ENCODE results near the gene DHX35.

The DHX35 gene

DNA sequence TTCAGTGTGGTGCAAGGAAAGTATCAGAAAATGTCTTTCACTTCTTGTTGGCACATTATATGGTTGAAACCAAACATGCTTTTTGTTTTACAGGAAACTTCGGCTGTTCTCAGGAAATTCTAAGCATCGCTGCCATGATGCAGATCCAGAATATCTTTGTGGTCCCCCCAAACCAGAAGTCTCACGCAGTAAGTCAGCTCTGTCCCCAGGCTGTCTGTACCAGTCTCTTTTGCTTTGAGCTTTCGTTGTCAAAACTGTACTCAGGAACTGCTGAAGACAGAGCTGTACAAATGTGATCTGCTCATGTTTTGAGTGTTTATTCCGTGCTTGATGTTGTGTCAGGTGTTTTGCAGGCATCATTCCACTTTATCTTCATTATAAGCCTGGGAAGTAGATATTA lies 59.6 kb downstream of the DHX35 start:
- in situ Hi-C loops (cut with HindIII; ENCODE audit: low pct_unique_long_range_greater_than_20kb, low sequenced_read_pairs), result no loop called here
- TF ChIP-seq JUND (IDR thresholded peaks at IDR 0.05; ENCODE audit: low read depth), result no peak
- no peak for DNase-seq (ENCODE audit: low read depth in 1 of 2, low spot score in 1 of 2)

DNA sequence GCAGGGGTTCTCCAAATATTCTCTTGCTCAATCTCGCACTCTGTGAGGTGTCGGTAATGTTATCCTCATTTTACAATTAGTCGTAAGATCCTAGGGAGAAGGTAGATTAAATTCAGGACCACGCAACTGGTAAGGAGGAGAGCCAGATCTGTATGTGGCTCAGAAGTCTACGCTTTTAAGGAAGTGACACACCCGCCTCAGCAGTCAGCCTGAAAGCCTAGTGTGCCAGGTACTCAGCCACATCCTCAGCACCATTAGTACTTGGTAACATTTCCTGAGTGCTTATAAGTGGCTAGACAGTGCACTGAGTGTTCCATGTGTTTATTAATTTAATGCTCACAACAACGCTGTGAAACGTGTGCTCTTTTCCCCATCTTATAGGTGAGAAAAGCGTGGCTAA lies 63.7 kb downstream of the DHX35 start:
- in situ Hi-C loops (cut with HindIII; ENCODE audit: low pct_unique_long_range_greater_than_20kb, low sequenced_read_pairs), result no loop called here
- DNase-seq (ENCODE audit: low read depth in 1 of 2, low spot score in 1 of 2), result no peak
- no peak for TF ChIP-seq JUND (IDR thresholded peaks at IDR 0.05; ENCODE audit: low read depth)

DNA sequence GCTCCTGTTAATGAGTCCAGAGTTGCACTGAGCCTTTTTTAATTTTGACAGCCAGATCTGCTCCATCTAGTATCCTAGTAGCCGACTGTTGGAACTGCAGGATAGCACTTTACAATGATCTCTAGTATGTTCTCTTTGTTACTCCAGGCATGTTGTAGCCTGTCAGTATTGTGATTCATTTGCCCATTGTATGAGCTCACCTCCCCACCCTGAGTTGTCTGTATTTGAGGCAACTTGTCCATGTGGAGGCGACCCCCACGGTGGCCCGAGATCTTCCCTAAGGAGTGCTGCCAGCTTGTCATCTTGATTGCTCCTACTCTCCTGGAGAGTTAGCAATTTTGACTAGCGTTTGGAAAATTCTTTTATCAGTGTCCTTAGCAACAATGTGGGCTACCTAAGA lies 67.2 kb downstream of the DHX35 start:
- TF ChIP-seq JUND (IDR thresholded peaks at IDR 0.05; ENCODE audit: low read depth), result no peak
- in situ Hi-C loops (cut with HindIII; ENCODE audit: low pct_unique_long_range_greater_than_20kb, low sequenced_read_pairs), result no loop called here
- no peak for DNase-seq (ENCODE audit: low read depth in 1 of 2, low spot score in 1 of 2)

DNA sequence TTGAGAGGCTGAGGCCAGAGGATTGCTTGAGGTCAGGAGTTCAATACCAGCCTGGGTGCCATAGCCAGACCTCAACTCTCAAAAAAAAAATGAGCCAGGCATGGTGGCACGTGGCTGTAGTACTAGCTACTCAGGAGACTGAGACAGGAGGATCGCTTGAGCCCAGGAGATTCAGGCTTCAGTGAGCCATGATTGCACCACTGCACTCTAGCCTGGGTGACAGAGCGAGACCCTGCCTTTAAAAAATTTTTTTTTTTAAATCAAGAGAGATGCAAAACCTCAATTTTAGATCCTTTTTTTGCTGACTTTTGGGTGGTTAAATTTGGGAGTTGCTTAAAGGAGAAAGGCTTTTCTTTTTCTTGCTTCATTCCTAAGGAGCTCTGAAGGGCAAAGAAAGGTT lies 70.9 kb downstream of the DHX35 start:
- DNase-seq (ENCODE audit: low read depth in 1 of 2, low spot score in 1 of 2), result no peak
- in situ Hi-C loops (cut with HindIII; ENCODE audit: low pct_unique_long_range_greater_than_20kb, low sequenced_read_pairs), result no loop called here
- no peak for TF ChIP-seq JUND (IDR thresholded peaks at IDR 0.05; ENCODE audit: low read depth)

DNA sequence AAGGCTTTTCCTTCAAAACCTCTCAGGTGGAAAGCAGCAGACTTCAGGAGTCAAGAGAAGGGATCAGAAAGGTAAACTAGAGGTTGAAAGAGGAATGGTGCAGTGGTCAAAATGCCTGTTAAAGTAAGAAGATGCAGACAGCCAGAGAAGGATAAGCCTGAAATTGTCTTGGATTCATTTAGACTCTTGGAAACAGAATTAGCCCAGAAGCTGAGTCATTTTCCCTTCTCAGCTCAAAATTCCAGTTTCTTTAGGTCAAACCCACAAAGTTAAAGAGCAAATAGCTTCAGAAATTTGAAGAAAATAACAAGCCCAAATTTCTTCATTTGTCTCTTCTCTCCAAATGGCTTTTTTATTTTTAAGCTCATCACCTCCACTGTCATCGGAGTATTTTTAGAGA lies 73.9 kb downstream of the DHX35 start:
- TF ChIP-seq JUND (IDR thresholded peaks at IDR 0.05; ENCODE audit: low read depth), result no peak
- in situ Hi-C loops (cut with HindIII; ENCODE audit: low pct_unique_long_range_greater_than_20kb, low sequenced_read_pairs), result no loop called here
- no peak for DNase-seq (ENCODE audit: low read depth in 1 of 2, low spot score in 1 of 2)

DNA sequence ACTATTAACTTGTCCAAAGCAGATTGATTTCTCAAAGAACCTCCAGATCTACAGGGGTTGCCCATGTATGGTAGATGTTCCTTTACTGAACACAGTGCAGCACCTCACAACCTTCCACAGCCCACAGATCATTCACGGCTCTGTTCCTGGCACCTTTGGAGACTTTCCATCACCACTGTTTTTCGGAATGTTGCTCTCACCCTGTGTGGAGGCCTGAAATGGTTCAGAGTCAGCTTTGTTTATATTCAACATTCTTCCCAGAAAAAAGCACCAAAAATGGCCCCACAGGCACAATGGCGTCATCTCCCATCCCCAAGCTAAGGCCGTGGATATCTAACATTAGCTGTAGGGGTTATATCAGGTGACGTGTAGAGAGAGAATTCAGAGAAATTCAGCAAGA lies 74.7 kb downstream of the DHX35 start:
- no peak for TF ChIP-seq JUND (IDR thresholded peaks at IDR 0.05; ENCODE audit: low read depth)
- in situ Hi-C loops (cut with HindIII; ENCODE audit: low pct_unique_long_range_greater_than_20kb, low sequenced_read_pairs), result no loop called here
- DNase-seq (ENCODE audit: low read depth in 1 of 2, low spot score in 1 of 2), result no peak

DNA sequence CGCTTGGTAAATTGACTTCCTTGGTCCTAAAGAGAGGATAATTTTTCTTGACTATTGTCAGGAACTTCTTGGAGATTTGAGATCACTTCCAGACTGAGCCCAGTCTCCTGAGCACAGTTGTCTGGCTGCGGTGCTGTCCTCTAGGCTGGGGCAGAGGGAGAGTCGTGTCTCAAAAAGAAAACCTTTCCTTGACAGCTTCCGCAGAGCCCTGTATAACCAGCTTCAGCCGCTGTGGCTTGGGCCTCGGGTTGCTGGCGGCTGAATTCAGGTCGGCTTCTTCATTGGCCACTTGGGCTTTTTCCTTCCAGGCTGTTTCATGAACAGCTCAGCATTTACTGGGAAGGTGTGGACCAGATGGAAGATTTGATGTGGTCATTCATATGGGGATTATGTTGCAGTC lies 75.9 kb downstream of the DHX35 start:
- no peak for TF ChIP-seq JUND (IDR thresholded peaks at IDR 0.05; ENCODE audit: low read depth)
- no peak for DNase-seq (ENCODE audit: low read depth in 1 of 2, low spot score in 1 of 2)
- in situ Hi-C loops (cut with HindIII; ENCODE audit: low pct_unique_long_range_greater_than_20kb, low sequenced_read_pairs), result no loop called here

DNA sequence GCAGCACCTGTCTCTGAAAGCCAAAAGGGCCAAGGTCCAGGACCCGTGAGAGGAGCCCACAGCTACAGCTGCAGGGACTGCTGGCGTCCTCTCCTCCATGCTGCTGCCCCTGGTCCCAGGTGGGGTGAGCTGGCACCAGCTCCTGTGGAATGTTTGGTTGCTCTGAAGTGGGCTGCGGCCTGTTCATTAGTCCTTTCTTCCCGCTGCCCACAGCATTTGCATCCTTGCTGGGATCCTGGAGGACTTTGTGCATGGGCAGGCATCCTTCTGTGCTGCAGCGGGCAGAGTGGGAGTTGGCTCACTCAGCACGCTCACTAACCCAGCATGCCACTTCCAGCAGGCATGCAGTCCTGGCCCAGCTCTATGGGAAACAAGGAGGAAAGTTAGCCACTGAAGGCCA lies 76.4 kb downstream of the DHX35 start:
- in situ Hi-C loops (cut with HindIII; ENCODE audit: low pct_unique_long_range_greater_than_20kb, low sequenced_read_pairs), result no loop called here
- TF ChIP-seq JUND (IDR thresholded peaks at IDR 0.05; ENCODE audit: low read depth), result no peak
- DNase-seq (ENCODE audit: low read depth in 1 of 2, low spot score in 1 of 2), result no peak

DNA sequence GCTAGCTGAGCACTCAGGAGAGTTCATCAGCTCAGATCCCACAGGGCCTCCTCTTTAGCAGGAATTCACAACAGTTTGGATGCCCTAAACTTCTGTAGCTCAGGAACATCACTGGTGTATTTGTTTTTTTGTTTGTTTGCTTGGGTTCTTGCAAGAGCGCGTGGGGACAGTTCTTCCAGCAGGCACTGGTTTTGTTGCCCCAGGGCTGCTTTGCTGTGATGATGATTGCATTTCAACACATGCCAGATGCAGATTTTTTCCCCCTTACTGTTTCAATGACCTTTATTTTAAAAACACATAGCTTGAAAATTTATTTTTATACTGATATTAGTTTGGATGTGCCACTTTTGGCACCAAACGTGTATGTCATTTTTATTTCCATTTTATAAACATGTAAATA lies 77.1 kb downstream of the DHX35 start:
- no peak for TF ChIP-seq JUND (IDR thresholded peaks at IDR 0.05; ENCODE audit: low read depth)
- in situ Hi-C loops (cut with HindIII; ENCODE audit: low pct_unique_long_range_greater_than_20kb, low sequenced_read_pairs), result no loop called here

DNA sequence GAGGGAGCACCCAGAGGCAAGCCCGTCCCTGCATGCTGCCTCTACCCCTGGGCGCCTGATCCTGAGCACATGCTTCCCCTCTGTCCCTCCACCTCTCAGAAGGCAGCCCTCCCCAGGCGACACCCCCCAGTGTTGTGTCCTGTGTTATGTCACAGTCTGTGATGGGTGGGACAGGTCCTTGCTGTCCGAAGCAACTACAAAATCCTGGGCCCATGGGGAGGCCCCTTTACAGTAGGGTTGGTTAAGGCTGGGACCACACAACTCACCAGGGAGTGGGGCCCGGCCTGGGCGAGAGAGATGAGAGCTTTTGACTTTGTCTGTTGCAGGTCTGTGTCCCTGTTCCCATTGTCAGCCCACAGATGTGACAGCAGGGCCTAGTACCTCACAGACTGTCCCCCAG lies 78.0 kb downstream of the DHX35 start:
- TF ChIP-seq JUND (IDR thresholded peaks at IDR 0.05; ENCODE audit: low read depth), result no peak
- in situ Hi-C loops (cut with HindIII; ENCODE audit: low pct_unique_long_range_greater_than_20kb, low sequenced_read_pairs), result no loop called here
- no peak for DNase-seq (ENCODE audit: low read depth in 1 of 2, low spot score in 1 of 2)

More for the DNA sequence above, 77.1 kb downstream of the DHX35 start:
- no peak for DNase-seq (ENCODE audit: low read depth in 1 of 2, low spot score in 1 of 2)

DNA sequence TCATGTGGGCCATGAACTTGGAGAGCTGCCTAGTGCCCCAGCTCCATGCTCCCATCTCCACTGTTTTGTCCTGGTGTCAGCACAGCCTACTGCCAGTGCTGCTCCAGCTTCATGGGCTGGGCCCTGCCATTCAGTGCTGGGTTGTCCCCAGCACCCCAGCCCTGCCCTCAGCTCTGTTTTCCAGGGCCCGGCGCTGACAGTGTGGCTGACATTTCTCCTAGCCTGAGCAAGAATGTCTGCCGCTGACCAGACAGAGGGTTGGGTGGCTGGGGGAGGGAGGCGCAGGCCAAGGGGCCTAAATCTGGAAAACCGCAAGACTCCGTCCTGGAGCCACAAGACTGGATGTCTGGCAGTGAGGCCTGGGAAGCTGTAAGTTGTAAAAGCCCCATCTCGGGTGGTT lies 78.9 kb downstream of the DHX35 start:
- in situ Hi-C loops (cut with HindIII; ENCODE audit: low pct_unique_long_range_greater_than_20kb, low sequenced_read_pairs), result no loop called here
- DNase-seq (ENCODE audit: low read depth in 1 of 2, low spot score in 1 of 2), result no peak
- TF ChIP-seq JUND (IDR thresholded peaks at IDR 0.05; ENCODE audit: low read depth), result no peak

DNA sequence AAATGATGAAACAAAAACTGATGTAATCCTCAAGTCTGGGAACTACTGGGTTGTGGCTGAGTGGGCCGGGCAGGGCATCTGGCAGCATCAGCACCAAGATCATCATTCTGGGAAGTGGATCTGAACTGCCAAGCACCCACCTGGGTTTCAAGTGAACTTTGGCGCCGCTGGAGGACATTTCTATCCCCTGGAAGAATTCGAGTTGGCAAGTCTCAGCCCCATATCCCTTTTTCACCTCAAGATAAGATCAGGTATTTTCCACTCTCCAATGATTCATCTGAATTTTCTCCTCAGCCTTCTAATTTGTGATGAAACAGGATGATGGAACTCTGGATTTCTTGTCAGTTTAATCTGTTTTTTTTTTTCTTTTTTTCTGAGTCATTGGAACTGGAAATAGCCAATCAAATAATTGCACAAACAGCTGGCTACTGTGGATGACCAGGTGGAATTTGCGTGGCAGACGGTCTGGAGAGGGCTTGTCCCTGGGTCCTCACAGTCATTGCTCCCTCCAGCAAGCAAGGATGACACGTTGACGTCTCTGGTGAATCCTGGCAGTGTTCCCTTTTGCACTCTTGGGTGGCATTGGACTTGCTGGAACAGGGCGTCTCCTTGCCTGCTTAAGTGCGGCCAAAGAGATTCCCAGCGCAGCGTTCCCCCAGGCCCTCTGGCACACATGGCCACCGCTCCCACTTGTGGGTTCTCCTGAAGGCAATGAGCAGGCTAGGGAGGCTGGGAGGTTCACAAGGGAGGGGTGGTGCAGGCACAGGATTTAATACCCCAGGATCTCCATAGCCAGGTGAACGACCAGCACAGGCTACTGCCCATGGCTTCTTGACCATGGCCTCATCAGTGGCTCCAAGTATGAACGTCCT lies 80.4 kb downstream of the DHX35 start:
- in situ Hi-C loops (cut with HindIII; ENCODE audit: low pct_unique_long_range_greater_than_20kb, low sequenced_read_pairs), result no loop called here
- TF ChIP-seq JUND (IDR thresholded peaks at IDR 0.05; ENCODE audit: low read depth), result no peak
- DNase-seq (ENCODE audit: low read depth in 1 of 2, low spot score in 1 of 2), result no peak

DNA sequence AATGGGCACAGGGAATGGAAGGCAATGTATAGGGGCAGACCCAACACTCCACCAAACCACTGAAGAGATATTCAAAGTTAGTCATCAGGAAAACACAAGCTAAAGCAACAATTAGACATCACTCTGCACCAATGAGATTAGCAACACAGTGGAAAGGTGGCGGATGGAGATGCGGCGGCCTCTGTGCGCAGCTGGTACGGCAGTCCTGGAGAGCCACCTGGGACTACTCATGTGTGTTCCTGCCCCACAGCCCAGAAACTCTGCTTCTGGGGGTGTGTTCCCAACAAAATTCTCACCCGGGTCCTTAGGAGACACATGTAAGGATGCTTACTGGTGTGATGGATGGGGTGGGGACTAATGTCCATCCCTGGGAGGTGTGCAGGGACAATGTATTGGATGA lies 82.4 kb downstream of the DHX35 start:
- TF ChIP-seq JUND (IDR thresholded peaks at IDR 0.05; ENCODE audit: low read depth), result no peak
- in situ Hi-C loops (cut with HindIII; ENCODE audit: low pct_unique_long_range_greater_than_20kb, low sequenced_read_pairs), result no loop called here
- DNase-seq (ENCODE audit: low read depth in 1 of 2, low spot score in 1 of 2), result no peak

DNA sequence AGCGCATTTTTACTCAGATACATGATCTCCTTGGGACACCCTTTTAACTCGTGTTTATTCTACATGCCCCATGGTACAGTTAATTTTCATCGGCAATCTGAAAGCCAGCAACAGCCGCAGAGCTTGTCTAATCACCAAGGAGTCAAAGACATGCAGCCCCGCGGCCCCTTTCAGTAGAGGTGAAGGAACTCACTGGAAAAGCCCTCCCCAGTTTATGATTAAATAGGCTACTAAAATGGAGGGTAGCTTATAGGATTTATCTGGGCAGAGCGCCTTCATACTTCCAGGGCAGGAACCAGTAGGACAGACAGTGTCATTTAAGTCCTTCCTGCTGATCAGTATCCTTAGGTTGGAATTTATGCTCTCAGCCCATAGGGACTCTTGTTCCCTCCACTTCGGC lies 83.5 kb downstream of the DHX35 start:
- in situ Hi-C loops (cut with HindIII; ENCODE audit: low pct_unique_long_range_greater_than_20kb, low sequenced_read_pairs), result no loop called here
- DNase-seq (ENCODE audit: low read depth in 1 of 2, low spot score in 1 of 2), result no peak
- no peak for TF ChIP-seq JUND (IDR thresholded peaks at IDR 0.05; ENCODE audit: low read depth)

Measured in T47D (cell line).